Prostate gland (tissue), 2 donors: ENCODE measurements around the gene RNF144A. TPM values are rescaled to one million over a fixed set of nuclear protein-coding genes. Genes with fewer than 3 reads are reported as not detected.

ENCODE experiments used
- DNase-seq: peaks from one replicate; pipeline ENCODE4 v3.0.0-alpha.2; 2019; ENCODE audit warnings: low spot score
- H3K27ac ChIP-seq, 2 donors: fragments of 200-600 bp; sonication (generic); 2 replicates each; pipeline ENCODE4 v1.5.1; 2017 to 2019
- H3K27me3 ChIP-seq: fragments of 200-600 bp; sonication (generic); replicated peaks from 2 replicates; pipeline ENCODE4 v1.5.1; 2019; ENCODE audit not compliant: insufficient read depth
- H3K36me3 ChIP-seq, 2 donors: fragments of 200-600 bp; sonication (generic); 1 replicate in 1 of 2; 2 replicates in 1 of 2; pipeline versions ENCODE4 v1.5.1 to v1.8.1; 2017 to 2019
- H3K4me1 ChIP-seq: fragments of 200-600 bp; sonication (generic); replicated peaks from 2 replicates; pipeline ENCODE4 v1.5.1; 2019
- H3K4me3 ChIP-seq, 2 donors: fragments of 200-600 bp; sonication (generic); 2 replicates each; pipeline ENCODE4 v1.5.1; 2017 to 2019
- H3K9me3 ChIP-seq: fragments of 200-600 bp; sonication (generic); 2 replicates; pipeline ENCODE4 v1.5.1; 2017
- POLR2A ChIP-seq: fragments of 450-650 bp; IDR thresholded peaks from one replicate; pipeline ENCODE4 v1.6.1; 2016; ENCODE audit warnings: antibody characterized with exemption, mild to moderate bottlenecking
- POLR2AphosphoS5 ChIP-seq: sonication (generic); formaldehyde crosslinking; IDR thresholded peaks from one replicate; pipeline ENCODE4 v1.6.1; 2017; ENCODE audit warnings: antibody characterized with exemption
- WGBS: methylation state at CpG from one replicate; pipeline ENCODE4 v1.1.5; 2018; 5-methylcytosine and 5-hydroxymethylcytosine counted together
- intact Hi-C: fragments of 100-400 bp; cut with DNase I; formaldehyde crosslinking; loops from one replicate; pipeline ENCODE4 v1.14.2; 2022
- total RNA-seq, 2 donors: library from RNA; depleted of rRNA; stranded (reverse); fragments of >200 nt; gene quantifications; one replicate each; pipeline ENCODE4 v1.1.0, GENCODE V29; 2016
- TF ChIP-seq, protein P1 (sequence below), 4 experiments: fragments of 200-600 bp in 2 of 4; fragments of 450-650 bp in 2 of 4; sonication (generic) in 2 of 4; IDR thresholded peaks; 1 replicate in 3 of 4; 2 replicates in 1 of 4; pipeline ENCODE4 v1.5.1; 2016 to 2019; ENCODE audit warnings: antibody characterized with exemption in 4 of 4, mild to moderate bottlenecking in 2 of 4, moderate library complexity in 2 of 4

The RNF144A gene
- total RNA-seq, 2 donors from 2014 or later: 9.1 to 27.9 TPM

DNA sequence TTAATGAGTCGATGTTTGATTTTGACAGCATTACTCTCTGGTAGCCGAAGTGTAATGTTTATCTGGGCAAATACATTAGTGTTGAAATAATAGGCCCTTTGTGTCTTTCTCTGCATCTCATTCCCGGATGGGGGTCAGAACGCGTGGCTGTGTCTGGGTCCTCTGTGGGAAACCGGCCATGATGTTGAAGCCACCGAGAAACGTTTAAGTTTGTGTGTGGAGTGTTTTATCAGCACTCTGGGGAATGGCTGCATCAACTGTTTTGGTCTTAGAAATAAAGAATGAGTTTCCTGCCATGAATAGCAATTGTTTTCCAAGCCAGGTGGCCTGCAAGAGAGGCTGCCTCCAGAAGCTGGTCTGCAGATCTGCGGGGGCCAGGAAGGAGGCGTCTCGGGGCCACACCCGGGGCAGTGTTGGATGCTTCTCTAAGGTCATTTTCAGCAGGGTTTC is 69.7 kb downstream of the RNF144A start:
- DNase-seq: no peak
- TF ChIP-seq POLR2AphosphoS5 (no peak), POLR2A (no peak)
- TF ChIP-seq, protein P1, sequence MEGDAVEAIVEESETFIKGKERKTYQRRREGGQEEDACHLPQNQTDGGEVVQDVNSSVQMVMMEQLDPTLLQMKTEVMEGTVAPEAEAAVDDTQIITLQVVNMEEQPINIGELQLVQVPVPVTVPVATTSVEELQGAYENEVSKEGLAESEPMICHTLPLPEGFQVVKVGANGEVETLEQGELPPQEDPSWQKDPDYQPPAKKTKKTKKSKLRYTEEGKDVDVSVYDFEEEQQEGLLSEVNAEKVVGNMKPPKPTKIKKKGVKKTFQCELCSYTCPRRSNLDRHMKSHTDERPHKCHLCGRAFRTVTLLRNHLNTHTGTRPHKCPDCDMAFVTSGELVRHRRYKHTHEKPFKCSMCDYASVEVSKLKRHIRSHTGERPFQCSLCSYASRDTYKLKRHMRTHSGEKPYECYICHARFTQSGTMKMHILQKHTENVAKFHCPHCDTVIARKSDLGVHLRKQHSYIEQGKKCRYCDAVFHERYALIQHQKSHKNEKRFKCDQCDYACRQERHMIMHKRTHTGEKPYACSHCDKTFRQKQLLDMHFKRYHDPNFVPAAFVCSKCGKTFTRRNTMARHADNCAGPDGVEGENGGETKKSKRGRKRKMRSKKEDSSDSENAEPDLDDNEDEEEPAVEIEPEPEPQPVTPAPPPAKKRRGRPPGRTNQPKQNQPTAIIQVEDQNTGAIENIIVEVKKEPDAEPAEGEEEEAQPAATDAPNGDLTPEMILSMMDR (IDR thresholded peaks at IDR 0.05): no peak
- H3K9me3 ChIP-seq: no peaks in the 10 kb centered on the region
- intact Hi-C loops: no loop called here
- H3K27me3 ChIP-seq: no peaks in the 10 kb centered on the region
- H3K4me1 ChIP-seq: no peaks in the 10 kb centered on the region
- H3K4me3 ChIP-seq: no peak overlapping the region
- H3K27ac ChIP-seq: peak overlapping the region in 1 of 2 donors; percentile 30
- no peaks in the 10 kb centered on the region for H3K36me3 ChIP-seq
- 34% methylated on average over 12 of the region's 12 CpGs for WGBS

GRCh38 chr2:6990871-6991270 is 73.7 kb downstream of the RNF144A start:
- TF ChIP-seq POLR2AphosphoS5: no peak
- TF ChIP-seq, protein P1 (IDR thresholded peaks at IDR 0.05): no peak
- Histone ChIP-seq H3K27me3 (no peaks in the 10 kb centered on the region), H3K9me3 (no peaks in the 10 kb centered on the region), H3K4me3 (no peak overlapping the region), H3K27ac (no peak overlapping the region), H3K36me3 (no peaks in the 10 kb centered on the region), H3K4me1 (no peaks in the 10 kb centered on the region)
- intact Hi-C loops: no loop called here
- DNase-seq: no peak
- WGBS: 94% methylated on average over 3 of the region's 3 CpGs

- intact Hi-C loops: no loop called here
- Histone ChIP-seq H3K27ac (peak overlapping the region in 1 of 2 donors; percentile 10), H3K4me1 (no peaks in the 10 kb centered on the region), H3K36me3 (no peaks in the 10 kb centered on the region), H3K9me3 (no peaks in the 10 kb centered on the region), H3K27me3 (no peaks in the 10 kb centered on the region), H3K4me3 (no peak overlapping the region)
- whole genome bisulfite sequencing: 79% methylated on average over 4 of the region's 4 CpGs
- no peak for TF ChIP-seq POLR2AphosphoS5
- no peak for TF ChIP-seq POLR2A
- TF ChIP-seq, protein P1 (IDR thresholded peaks at IDR 0.05): no peak
- DNase-seq: no peak
Observed at GRCh38 chr2:6992794-6993228, 75.6 kb downstream of the RNF144A start.

GRCh38 chr2:6993229-6993640 is 76.0 kb downstream of the RNF144A start:
- Histone ChIP-seq H3K27me3 (no peaks in the 10 kb centered on the region), H3K4me1 (no peaks in the 10 kb centered on the region), H3K4me3 (no peak overlapping the region), H3K27ac (peak overlapping the region in 1 of 2 donors; percentile 10), H3K36me3 (no peaks in the 10 kb centered on the region), H3K9me3 (no peaks in the 10 kb centered on the region)
- no peak for DNase-seq
- WGBS: 61% methylated on average over 7 of the region's 7 CpGs
- TF ChIP-seq, protein P1 (IDR thresholded peaks at IDR 0.05): no peak
- TF ChIP-seq POLR2A (no peak), POLR2AphosphoS5 (no peak)
- intact Hi-C loops: no loop called here

- DNase-seq: no peak
Observed at GRCh38 chr2:6993936-6994335, 76.7 kb downstream of the RNF144A start.

More at GRCh38 chr2:6993936-6994335, 76.7 kb downstream of the RNF144A start:
- no peaks in the 10 kb centered on the region for H3K36me3 ChIP-seq
- no peaks in the 10 kb centered on the region for H3K27me3 ChIP-seq
- H3K9me3 ChIP-seq: no peaks in the 10 kb centered on the region
- H3K4me1 ChIP-seq: peaks cover 5% of the 10 kb centered on the region
- no peak overlapping the region for H3K4me3 ChIP-seq
- 73% methylated on average over 2 of the region's 2 CpGs for WGBS
- H3K27ac ChIP-seq: no peak overlapping the region
- intact Hi-C loops: no loop called here
- TF ChIP-seq POLR2A (no peak), POLR2AphosphoS5 (no peak)
- TF ChIP-seq, protein P1 (IDR thresholded peaks at IDR 0.05): no peak
